CD4-positive, alpha-beta T cell treated with Interleukin-10 for 1 hour (primary cell): Measurements from ENCODE around the gene CALCOCO2.
A peak's percentile ranks its signal among the peaks of the same experiment; 100 is the strongest.
"Not testable (repeated sequence)": the region's sequence is repeated elsewhere in the genome, so short reads cannot be mapped to it uniquely, and the experiment has no call there.

ENCODE experiments used
- DNase-seq: peaks from one replicate; pipeline ENCODE4 v3.0.0-alpha.2; 2020

CALCOCO2 gene

GRCh38 chr17:48825446-48826381, 5.1 kb upstream of the CALCOCO2 start:
- no peak for DNase-seq

- DNase-seq = no peak
These were observed 681 bp downstream of the CALCOCO2 start for GRCh38 chr17:48831549-48831883.

- DNase-seq = no peak
These were observed 4.1 kb downstream of the CALCOCO2 start for GRCh38 chr17:48834973-48835372.

- DNase-seq = peak; percentile 29
These were observed 5.1 kb downstream of the CALCOCO2 start for GRCh38 chr17:48835971-48836370.

- peak; percentile 48 for DNase-seq
These were observed 6.6 kb downstream of the CALCOCO2 start for GRCh38 chr17:48837458-48837857.

- no peak for DNase-seq
These were observed 9.6 kb downstream of the CALCOCO2 start for GRCh38 chr17:48840441-48840840.

GRCh38 chr17:48841395-48841831, 10.6 kb downstream of the CALCOCO2 start:
- peak; percentile 63 for DNase-seq

GRCh38 chr17:48842746-48843145, 11.9 kb downstream of the CALCOCO2 start:
- no peak for DNase-seq

GRCh38 chr17:48843187-48843900, 12.5 kb downstream of the CALCOCO2 start:
- DNase-seq = no peak

GRCh38 chr17:48850792-48851323, 20.0 kb downstream of the CALCOCO2 start:
- peak; percentile 24 for DNase-seq

GRCh38 chr17:48854774-48855476, 24.1 kb downstream of the CALCOCO2 start:
- DNase-seq = no peak

- no peak for DNase-seq
These were observed 25.4 kb downstream of the CALCOCO2 start for GRCh38 chr17:48856122-48856821.

- no peak for DNase-seq
These were observed 29.2 kb downstream of the CALCOCO2 start for GRCh38 chr17:48860034-48860433.

- DNase-seq = no peak
These were observed 29.6 kb downstream of the CALCOCO2 start for GRCh38 chr17:48860456-48860855.

GRCh38 chr17:48868916-48869500, 38.2 kb downstream of the CALCOCO2 start:
- no peak for DNase-seq

GRCh38 chr17:48869821-48870318, 39.0 kb downstream of the CALCOCO2 start:
- DNase-seq = no peak

- DNase-seq = no peak
These were observed 40.3 kb downstream of the CALCOCO2 start for GRCh38 chr17:48871035-48871550.

GRCh38 chr17:48871551-48872351, 40.9 kb downstream of the CALCOCO2 start:
- no peak for DNase-seq

- DNase-seq = not testable (repeated sequence)
These were observed 41.6 kb downstream of the CALCOCO2 start for GRCh38 chr17:48872409-48872808.

GRCh38 chr17:48873209-48873608, 42.4 kb downstream of the CALCOCO2 start:
- no peak for DNase-seq
